ENCODE measurements around the gene NLRC5.
A peak's percentile ranks its signal among the peaks of the same experiment; 100 is the strongest.
"Not testable (repeated sequence)": the region's sequence is repeated elsewhere in the genome, so short reads cannot be mapped to it uniquely, and the experiment has no call there.

The NLRC5 gene

GRCh38 chr16:57109259-57110105, 120.1 kb downstream of the NLRC5 start:
- DNase-seq, result not testable (repeated sequence)

GRCh38 chr16:57110937-57111336, 121.6 kb downstream of the NLRC5 start:
- DNase-seq, result no peak

- DNase-seq, result no peak
Observed at GRCh38 chr16:57111420-57111819, 122.1 kb downstream of the NLRC5 start.

- no peak for DNase-seq
Observed at GRCh38 chr16:57112403-57113041, 123.2 kb downstream of the NLRC5 start.

- no peak for DNase-seq
Observed at GRCh38 chr16:57113042-57113453, 123.7 kb downstream of the NLRC5 start.

GRCh38 chr16:57113664-57114063, 124.3 kb downstream of the NLRC5 start:
- no peak for DNase-seq

GRCh38 chr16:57115168-57115513, 125.8 kb downstream of the NLRC5 start:
- no peak for DNase-seq

- no peak for DNase-seq
Observed at GRCh38 chr16:57115514-57116182, 126.3 kb downstream of the NLRC5 start.

GRCh38 chr16:57118461-57119084, 129.2 kb downstream of the NLRC5 start:
- DNase-seq, result no peak

GRCh38 chr16:57123216-57123973, 134.0 kb downstream of the NLRC5 start:
- no peak for DNase-seq

- no peak for DNase-seq
Observed at GRCh38 chr16:57123974-57124674, 134.8 kb downstream of the NLRC5 start.

- no peak for DNase-seq
Observed at GRCh38 chr16:57125376-57125775, 136.0 kb downstream of the NLRC5 start.

- DNase-seq, result no peak
Observed at GRCh38 chr16:57125969-57126368, 136.6 kb downstream of the NLRC5 start.

GRCh38 chr16:57126411-57126810, 137.1 kb downstream of the NLRC5 start:
- DNase-seq, result peak; percentile 14

GRCh38 chr16:57127037-57127763, 137.8 kb downstream of the NLRC5 start:
- no peak for DNase-seq

GRCh38 chr16:57127836-57128235, 138.5 kb downstream of the NLRC5 start:
- DNase-seq, result no peak

- peak; percentile 54 for DNase-seq
Observed at GRCh38 chr16:57128771-57129389, 139.5 kb downstream of the NLRC5 start.

- DNase-seq, result no peak
Observed at GRCh38 chr16:57130950-57131321, 141.6 kb downstream of the NLRC5 start.

- no peak for DNase-seq
Observed at GRCh38 chr16:57131351-57131970, 142.1 kb downstream of the NLRC5 start.

GRCh38 chr16:57132470-57132869, 143.1 kb downstream of the NLRC5 start:
- DNase-seq, result no peak
